GM12878 (cell line): ENCODE results near the gene NCAN. TPM values are rescaled to one million over a fixed set of nuclear protein-coding genes. Genes with fewer than 3 reads are reported as not detected.

Experiments
- BACH1 ChIP-seq: fragments of 450-650 bp; IDR thresholded peaks from 2 replicates; pipeline ENCODE4 v1.6.1; 2017; ENCODE audit warnings: mild to moderate bottlenecking, borderline replicate concordance
- CBX5 ChIP-seq: sonication (generic); IDR thresholded peaks from 2 replicates; pipeline ENCODE4 v1.6.1; 2016; ENCODE audit warnings: low read depth, moderate library complexity, mild to moderate bottlenecking, inconsistent platforms
- CREM ChIP-seq: IDR thresholded peaks from 2 replicates; pipeline ENCODE4 v1.6.1; 2014; ENCODE audit warnings: antibody characterized with exemption, low read depth
- DPF2 ChIP-seq: fragments of 450-650 bp; IDR thresholded peaks from 2 replicates; pipeline ENCODE4 v1.6.1; 2017; ENCODE audit warnings: mild to moderate bottlenecking
- EED ChIP-seq: sonication (generic); IDR thresholded peaks from 2 replicates; pipeline ENCODE4 v1.6.1; 2016; ENCODE audit warnings: antibody characterized with exemption, low read depth
- EGR1 ChIP-seq, 2 experiments: IDR thresholded peaks; 1 replicate in 1 of 2; 2 replicates in 1 of 2; pipeline ENCODE4 v1.6.1; 2011 to 2012; ENCODE audit warnings: low read depth in 2 of 2, low read length in 2 of 2, borderline replicate concordance in 1 of 2, mild to moderate bottlenecking in 1 of 2, moderate library complexity in 1 of 2
- GATAD2B ChIP-seq: fragments of 450-650 bp; conservative IDR thresholded peaks from 2 replicates; pipeline ENCODE4 v1.6.1; 2017; ENCODE audit warnings: low read depth, mild to moderate bottlenecking, moderate library complexity
- MLLT1 ChIP-seq: fragments of 450-650 bp; IDR thresholded peaks from 2 replicates; pipeline ENCODE4 v1.6.1; 2016; ENCODE audit warnings: mild to moderate bottlenecking
- NR2C2 ChIP-seq: IDR thresholded peaks from 2 replicates; pipeline ENCODE4 v1.6.1; 2011; ENCODE audit warnings: borderline replicate concordance, low read depth; ENCODE audit not compliant: control insufficient read depth, insufficient read length
- POLR2AphosphoS2 ChIP-seq: IDR thresholded peaks from 2 replicates; pipeline ENCODE4 v1.6.1; 2011; ENCODE audit warnings: low read depth, mild to moderate bottlenecking, low read length, improper control_type of control experiment, moderate library complexity
- POLR2AphosphoS5 ChIP-seq: IDR thresholded peaks from 2 replicates; pipeline ENCODE4 v1.6.1; 2011; ENCODE audit warnings: mild to moderate bottlenecking, low read length, inconsistent platforms
- POU2F2 ChIP-seq: IDR thresholded peaks from 3 replicates; pipeline ENCODE4 v1.6.1; 2011; ENCODE audit warnings: low read depth, mild to moderate bottlenecking, low read length, borderline replicate concordance
- RB1 ChIP-seq: fragments of 450-650 bp; formaldehyde crosslinking; IDR thresholded peaks from 2 replicates; pipeline ENCODE4 v1.6.1; 2017; ENCODE audit warnings: mild to moderate bottlenecking, borderline replicate concordance
- RBBP5 ChIP-seq: fragments of 200-600 bp; sonication (generic); conservative IDR thresholded peaks from 2 replicates; pipeline ENCODE4 v1.6.1; 2016
- SMC3 ChIP-seq: IDR thresholded peaks from 2 replicates; pipeline ENCODE4 v1.6.1; 2011; ENCODE audit warnings: low read length, improper control_type of control experiment, borderline replicate concordance
- TARDBP ChIP-seq: IDR thresholded peaks from 2 replicates; pipeline ENCODE4 v1.6.1; 2016; ENCODE audit warnings: borderline replicate concordance
- WRNIP1 ChIP-seq: IDR thresholded peaks from 2 replicates; pipeline ENCODE4 v1.6.1; 2011; ENCODE audit warnings: low read depth, low read length, improper control_type of control experiment, borderline replicate concordance
- ZNF207 ChIP-seq: fragments of 450-650 bp; IDR thresholded peaks from 2 replicates; pipeline ENCODE4 v1.6.1; 2014; ENCODE audit warnings: antibody characterized with exemption, mild to moderate bottlenecking, borderline replicate concordance
- polyA plus RNA-seq, 11 experiments: library from polyadenylated mRNA; depleted of rRNA in 4 of 11; unstranded in 6 of 11; stranded (reverse) in 5 of 11; fragments of >200 nt; fragmentation: Nextera tagmentation in 4 of 11; fragmentation: Illumina TruSeq in 1 of 11; extraction: Ambion mirVana in 4 of 11; extraction: Trizol in 1 of 11; gene quantifications; 1 replicate in 1 of 11; 2 replicates in 10 of 11; pipeline versions ENCODE4 v1.2.1 to v1.2.3, GENCODE V29; 2011 to 2016; ENCODE audit warnings: inconsistent platforms in 2 of 11, missing spikeins in 2 of 11, low read depth in 1 of 11
- total RNA-seq, 4 experiments: library from RNA; depleted of rRNA in 3 of 4; stranded (reverse); fragments of >200 nt in 3 of 4; fragmentation: Illumina TruSeq in 1 of 4; extraction: Trizol in 1 of 4; gene quantifications; 2 replicates each; pipeline versions ENCODE4 v1.2.1 to v1.2.3, GENCODE V29; 2013 to 2021
- TF ChIP-seq, protein P1 (sequence below): fragments of 450-650 bp; IDR thresholded peaks from 2 replicates; pipeline ENCODE4 v1.6.1; 2017; ENCODE audit warnings: borderline replicate concordance
- TF ChIP-seq, protein P2 (sequence below): fragments of 450-650 bp; IDR thresholded peaks from 2 replicates; pipeline ENCODE4 v1.6.1; 2018; ENCODE audit warnings: borderline replicate concordance, mild to moderate bottlenecking; ENCODE audit not compliant: partially characterized antibody
- TF ChIP-seq, protein P3 (sequence below): fragments of 450-650 bp; IDR thresholded peaks from 2 replicates; pipeline ENCODE4 v1.6.1; 2017; ENCODE audit warnings: mild to moderate bottlenecking

NCAN gene
- total and polyA plus RNA-seq, 10 of the 15 experiments (the other 5 are each of a cell fraction or from before 2014, with no cell fraction given) = 0.02 to 0.34 (median 0.12) TPM; not detected in 1

DNA sequence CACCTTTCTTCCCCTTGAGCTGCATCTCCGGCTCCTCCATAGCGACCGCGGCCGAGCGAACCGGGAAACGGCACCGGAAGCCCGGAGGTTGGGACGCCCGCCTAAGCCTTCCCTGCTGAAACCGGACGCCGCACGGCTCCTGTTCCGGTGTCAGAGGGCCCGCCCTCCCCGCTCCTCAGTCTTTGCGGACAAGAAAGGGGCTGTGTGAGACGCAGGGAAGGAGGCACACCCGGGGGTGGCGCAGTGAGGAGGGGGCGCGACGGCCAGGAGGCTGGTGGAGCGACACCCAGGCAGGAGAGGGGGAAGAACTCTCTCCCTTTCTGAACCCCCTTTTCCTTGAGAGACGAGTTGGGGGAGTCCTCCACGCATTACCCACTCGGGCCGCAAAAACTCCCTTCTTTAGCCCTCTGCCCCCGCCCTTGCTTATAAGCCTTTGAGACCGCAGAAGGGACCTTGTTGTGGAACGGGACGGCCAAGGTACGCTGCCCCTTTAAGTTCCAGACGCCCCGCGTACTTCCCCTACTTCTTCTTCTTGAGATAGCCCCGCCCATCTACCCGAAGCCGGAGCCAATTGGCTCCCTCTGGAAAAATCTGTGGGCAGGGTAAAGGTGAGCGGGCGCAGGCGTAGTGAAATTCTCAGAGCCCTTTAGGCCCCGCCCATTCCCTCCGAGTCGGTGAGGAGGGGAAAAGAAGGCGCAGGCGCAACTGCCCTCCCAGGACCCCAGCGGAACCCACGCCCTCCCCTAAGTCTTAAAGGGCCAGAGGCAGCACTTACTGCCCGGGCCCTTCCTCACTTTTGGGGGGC, 19.5 kb upstream of the NCAN start, which contains the start of the genes BORCS8 and RFXANK (continued):
- TF ChIP-seq, protein P1, sequence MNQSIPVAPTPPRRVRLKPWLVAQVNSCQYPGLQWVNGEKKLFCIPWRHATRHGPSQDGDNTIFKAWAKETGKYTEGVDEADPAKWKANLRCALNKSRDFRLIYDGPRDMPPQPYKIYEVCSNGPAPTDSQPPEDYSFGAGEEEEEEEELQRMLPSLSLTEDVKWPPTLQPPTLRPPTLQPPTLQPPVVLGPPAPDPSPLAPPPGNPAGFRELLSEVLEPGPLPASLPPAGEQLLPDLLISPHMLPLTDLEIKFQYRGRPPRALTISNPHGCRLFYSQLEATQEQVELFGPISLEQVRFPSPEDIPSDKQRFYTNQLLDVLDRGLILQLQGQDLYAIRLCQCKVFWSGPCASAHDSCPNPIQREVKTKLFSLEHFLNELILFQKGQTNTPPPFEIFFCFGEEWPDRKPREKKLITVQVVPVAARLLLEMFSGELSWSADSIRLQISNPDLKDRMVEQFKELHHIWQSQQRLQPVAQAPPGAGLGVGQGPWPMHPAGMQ = 0 out of 2 replicates have a peak, but pooled peaks have one; percentile 10
- TF ChIP-seq NR2C2 (no peak), CBX5 (peak; percentile 81; the same call in 1 of the 2 replicates), MLLT1 (peak; percentile 84), POLR2AphosphoS5 (peak; percentile 76), TARDBP (peak; percentile 80), CREM (peak; percentile 67; the same call in 1 of the 2 replicates), EGR1 (IDR thresholded peaks at IDR 0.05; ENCODE audit: borderline replicate concordance in 1 of 2, low read depth in 2 of 2, low read length in 2 of 2) (peak; percentile 43 to 59; a peak in 2 of 3 replicates), POLR2AphosphoS2 (peak; percentile 60; the same call in 1 of the 2 replicates), SMC3 (0 out of 2 replicates have a peak, but pooled peaks have one; percentile 2), BACH1 (peak; percentile 22; the same call in 1 of the 2 replicates), RBBP5 (no peak), RB1 (peak; percentile 93), EED (peak; percentile 59; the same call in 1 of the 2 replicates), ZNF207 (peak; percentile 99), DPF2 (peak; percentile 80), GATAD2B (peak; percentile 54; the same call in 1 of the 2 replicates), POU2F2 (peak; percentile 79), WRNIP1 (0 out of 2 replicates have a peak, but pooled peaks have one; percentile 89)
- TF ChIP-seq, protein P2, sequence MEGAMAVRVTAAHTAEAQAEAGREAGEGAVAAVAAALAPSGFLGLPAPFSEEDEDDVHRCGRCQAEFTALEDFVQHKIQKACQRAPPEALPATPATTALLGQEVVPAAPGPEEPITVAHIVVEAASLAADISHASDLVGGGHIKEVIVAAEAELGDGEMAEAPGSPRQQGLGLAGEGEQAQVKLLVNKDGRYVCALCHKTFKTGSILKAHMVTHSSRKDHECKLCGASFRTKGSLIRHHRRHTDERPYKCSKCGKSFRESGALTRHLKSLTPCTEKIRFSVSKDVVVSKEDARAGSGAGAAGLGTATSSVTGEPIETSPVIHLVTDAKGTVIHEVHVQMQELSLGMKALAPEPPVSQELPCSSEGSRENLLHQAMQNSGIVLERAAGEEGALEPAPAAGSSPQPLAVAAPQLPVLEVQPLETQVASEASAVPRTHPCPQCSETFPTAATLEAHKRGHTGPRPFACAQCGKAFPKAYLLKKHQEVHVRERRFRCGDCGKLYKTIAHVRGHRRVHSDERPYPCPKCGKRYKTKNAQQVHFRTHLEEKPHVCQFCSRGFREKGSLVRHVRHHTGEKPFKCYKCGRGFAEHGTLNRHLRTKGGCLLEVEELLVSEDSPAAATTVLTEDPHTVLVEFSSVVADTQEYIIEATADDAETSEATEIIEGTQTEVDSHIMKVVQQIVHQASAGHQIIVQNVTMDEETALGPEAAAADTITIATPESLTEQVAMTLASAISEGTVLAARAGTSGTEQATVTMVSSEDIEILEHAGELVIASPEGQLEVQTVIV = peak; percentile 79
- TF ChIP-seq, protein P3, sequence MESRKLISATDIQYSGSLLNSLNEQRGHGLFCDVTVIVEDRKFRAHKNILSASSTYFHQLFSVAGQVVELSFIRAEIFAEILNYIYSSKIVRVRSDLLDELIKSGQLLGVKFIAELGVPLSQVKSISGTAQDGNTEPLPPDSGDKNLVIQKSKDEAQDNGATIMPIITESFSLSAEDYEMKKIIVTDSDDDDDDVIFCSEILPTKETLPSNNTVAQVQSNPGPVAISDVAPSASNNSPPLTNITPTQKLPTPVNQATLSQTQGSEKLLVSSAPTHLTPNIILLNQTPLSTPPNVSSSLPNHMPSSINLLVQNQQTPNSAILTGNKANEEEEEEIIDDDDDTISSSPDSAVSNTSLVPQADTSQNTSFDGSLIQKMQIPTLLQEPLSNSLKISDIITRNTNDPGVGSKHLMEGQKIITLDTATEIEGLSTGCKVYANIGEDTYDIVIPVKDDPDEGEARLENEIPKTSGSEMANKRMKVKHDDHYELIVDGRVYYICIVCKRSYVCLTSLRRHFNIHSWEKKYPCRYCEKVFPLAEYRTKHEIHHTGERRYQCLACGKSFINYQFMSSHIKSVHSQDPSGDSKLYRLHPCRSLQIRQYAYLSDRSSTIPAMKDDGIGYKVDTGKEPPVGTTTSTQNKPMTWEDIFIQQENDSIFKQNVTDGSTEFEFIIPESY = peak; percentile 52; the same call in 1 of the 2 replicates
- TF ChIP-seq, all 136 proteins: peak for 72
